MM.1S (cell line): ENCODE measurements around the gene C17orf50.

ENCODE experiments used
- DNase-seq: peaks from one replicate; pipeline ENCODE4 v3.0.0-alpha.2; 2015
- H2AFZ ChIP-seq: fragments of 300-600 bp; sonication (generic); 2 replicates; pipeline ENCODE4 v1.6.0; 2016; ENCODE audit warnings: antibody characterized with exemption, low read length
- H3F3A ChIP-seq: fragments of 300-600 bp; sonication (generic); 2 replicates; pipeline ENCODE4 v1.6.1; 2016; ENCODE audit warnings: mild to moderate bottlenecking, antibody characterized with exemption, low read length, moderate library complexity, mixed read lengths; ENCODE audit not compliant: insufficient read depth
- H3K27ac ChIP-seq: fragments of 300-600 bp; sonication (generic); 2 replicates; pipeline ENCODE4 v1.5.1; 2016; ENCODE audit warnings: mild to moderate bottlenecking, low read length
- H3K27me3 ChIP-seq: fragments of 300-600 bp; sonication (generic); replicated peaks from 2 replicates; pipeline ENCODE4 v1.6.0; 2016; ENCODE audit warnings: low read length; ENCODE audit not compliant: insufficient read depth
- H3K36me3 ChIP-seq: fragments of 300-600 bp; sonication (generic); replicated peaks from 2 replicates; pipeline ENCODE4 v1.6.1; 2016; ENCODE audit warnings: mild to moderate bottlenecking, low read length, mixed read lengths; ENCODE audit not compliant: insufficient read depth
- H3K4me1 ChIP-seq: fragments of 300-600 bp; sonication (generic); 2 replicates; pipeline ENCODE4 v1.6.1; 2016; ENCODE audit warnings: low read length, mixed read lengths
- H3K4me2 ChIP-seq: fragments of 300-600 bp; sonication (generic); 2 replicates; pipeline ENCODE4 v1.6.0; 2016; ENCODE audit warnings: low read depth, low read length
- H3K4me3 ChIP-seq: fragments of 300-600 bp; sonication (generic); 2 replicates; pipeline ENCODE4 v1.5.1; 2016; ENCODE audit warnings: low read length, mixed read lengths
- H3K79me2 ChIP-seq: fragments of 300-600 bp; sonication (generic); 2 replicates; pipeline ENCODE4 v1.6.1; 2016; ENCODE audit warnings: mixed run types, low read length, mixed read lengths
- H3K9ac ChIP-seq: fragments of 300-600 bp; sonication (generic); 2 replicates; pipeline ENCODE4 v1.6.1; 2016; ENCODE audit warnings: low read length, mixed read lengths
- H3K9me2 ChIP-seq: fragments of 300-600 bp; sonication (generic); replicated peaks from 2 replicates; pipeline ENCODE4 v1.6.1; 2016; ENCODE audit warnings: mild to moderate bottlenecking, low read length, mixed read lengths; ENCODE audit not compliant: insufficient read depth
- H3K9me3 ChIP-seq: fragments of 300-600 bp; sonication (generic); replicated peaks from 2 replicates; pipeline ENCODE4 v1.6.1; 2016; ENCODE audit warnings: mild to moderate bottlenecking, low read length, mixed read lengths; ENCODE audit not compliant: insufficient read depth
- H4K20me1 ChIP-seq: fragments of 300-600 bp; sonication (generic); 2 replicates; pipeline ENCODE4 v1.6.1; 2016; ENCODE audit warnings: mild to moderate bottlenecking, low read length, moderate library complexity, mixed read lengths; ENCODE audit not compliant: insufficient read depth
- CTCF ChIP-seq: fragments of 300-600 bp; sonication (generic); IDR thresholded peaks from 2 replicates; pipeline ENCODE4 v1.5.1; 2016; ENCODE audit warnings: antibody characterized with exemption, low read length, mixed read lengths
- EZH2 ChIP-seq: fragments of 300-600 bp; sonication (generic); optimal IDR thresholded peaks from 2 replicates; pipeline ENCODE3; 2017; ENCODE audit warnings: low read depth, mild to moderate bottlenecking, antibody characterized with exemption, low read length, mixed read lengths
- EZH2phosphoT487 ChIP-seq: fragments of 300-600 bp; sonication (generic); IDR thresholded peaks from 2 replicates; pipeline ENCODE4 v1.6.1; 2018; ENCODE audit warnings: antibody characterized with exemption, low read length

The C17orf50 gene

GRCh38 chr17:35729405-35729833 lies 31.3 kb upstream of the C17orf50 start:
- H3K4me3 ChIP-seq: no peak overlapping the region
- no peaks in the 10 kb centered on the region for H3K9me2 ChIP-seq
- H3K9ac ChIP-seq: no peak overlapping the region
- no peak for DNase-seq
- no peaks in the 10 kb centered on the region for H3K79me2 ChIP-seq
- TF ChIP-seq EZH2phosphoT487 (no peak), EZH2 (no peak), CTCF (no peak)
- H3F3A ChIP-seq: no peaks in the 10 kb centered on the region
- peaks cover 18% of the 10 kb centered on the region for H3K4me1 ChIP-seq
- no peak overlapping the region for H3K4me2 ChIP-seq
- no peaks in the 10 kb centered on the region for H3K36me3 ChIP-seq
- H3K9me3 ChIP-seq: no peaks in the 10 kb centered on the region
- H2AFZ ChIP-seq: no peak overlapping the region
- no peaks in the 10 kb centered on the region for H3K27me3 ChIP-seq
- H4K20me1 ChIP-seq: no peaks in the 10 kb centered on the region
- H3K27ac ChIP-seq: no peak overlapping the region

GRCh38 chr17:35730400-35731005 lies 30.2 kb upstream of the C17orf50 start:
- Histone ChIP-seq H3F3A (no peaks in the 10 kb centered on the region), H4K20me1 (no peaks in the 10 kb centered on the region), H3K27ac (no peak overlapping the region), H2AFZ (no peak overlapping the region), H3K9ac (no peak overlapping the region), H3K4me3 (no peak overlapping the region), H3K9me3 (no peaks in the 10 kb centered on the region), H3K27me3 (no peaks in the 10 kb centered on the region), H3K4me1 (peaks cover 18% of the 10 kb centered on the region), H3K79me2 (no peaks in the 10 kb centered on the region), H3K36me3 (no peaks in the 10 kb centered on the region), H3K4me2 (no peak overlapping the region), H3K9me2 (no peaks in the 10 kb centered on the region)
- TF ChIP-seq EZH2phosphoT487: no peak
- TF ChIP-seq CTCF: no peak
- no peak for TF ChIP-seq EZH2
- DNase-seq: no peak

- H3K27ac ChIP-seq: no peak within 1 kb of the TSS
- H3K4me3 ChIP-seq: no peak within 1 kb of the TSS
- no peaks in the 10 kb centered on the region for H3K9me3 ChIP-seq
- H3K9me2 ChIP-seq: no peaks in the 10 kb centered on the region
- H3K79me2 ChIP-seq: no peaks in the 10 kb centered on the region
- DNase-seq: no peak
- H3K36me3 ChIP-seq: no peaks in the 10 kb centered on the region
- no peak within 1 kb of the TSS for H3K9ac ChIP-seq
- no peak within 1 kb of the TSS for H3K4me2 ChIP-seq
- no peaks in the 10 kb centered on the region for H3K27me3 ChIP-seq
- no peaks in the 10 kb centered on the region for H4K20me1 ChIP-seq
- H3K4me1 ChIP-seq: peaks cover 16% of the 10 kb centered on the region
- H3F3A ChIP-seq: no peaks in the 10 kb centered on the region
- TF ChIP-seq CTCF: no peak
- no peak for TF ChIP-seq EZH2phosphoT487
- TF ChIP-seq EZH2: no peak
- H2AFZ ChIP-seq: no peak within 1 kb of the TSS
These were observed 29.3 kb upstream of the C17orf50 start, which contains the start of gene RASL10B for GRCh38 chr17:35731239-35731916. RASL10B (plus strand) TSS chr17:35731639; CDS start chr17:35735185, 3,546 bp downstream.
